ENCODE data around the gene KRT77.

DNA sequence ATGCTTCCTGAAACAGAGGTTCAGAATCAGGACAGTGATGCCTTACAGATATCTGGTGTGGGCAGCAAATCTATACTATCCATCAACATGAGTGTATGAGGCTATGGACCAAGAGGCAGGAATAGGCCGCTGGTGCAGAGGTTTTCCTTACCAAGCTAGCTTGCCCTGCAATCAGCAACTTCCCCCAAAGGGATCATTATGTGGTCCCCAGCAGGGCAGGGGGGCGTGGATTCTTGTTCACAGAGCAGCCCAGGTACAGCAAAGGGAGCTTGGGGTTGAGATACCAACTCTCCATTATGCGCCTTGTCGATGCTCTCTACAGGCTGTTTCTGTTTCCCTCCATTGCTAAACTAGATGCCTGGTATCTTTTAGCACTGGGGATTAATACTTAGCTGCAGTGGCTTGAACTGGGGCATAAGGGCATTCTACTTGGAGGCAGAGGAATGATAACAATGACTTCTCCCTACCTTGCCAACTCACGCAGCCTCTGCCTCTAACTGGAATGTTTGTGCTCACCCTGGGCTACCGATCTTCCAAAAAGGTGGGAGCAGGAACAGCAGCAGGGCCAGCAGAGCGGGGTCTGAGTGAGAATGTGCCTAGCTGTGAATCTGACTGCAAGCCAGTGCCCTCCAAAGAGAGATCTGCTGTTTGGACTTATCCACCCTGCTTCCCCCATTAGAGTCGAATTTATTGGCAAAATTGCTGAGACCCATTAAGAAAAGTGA lies 12.8 kb downstream of the KRT77 start:
- TF ChIP-seq, protein P1, sequence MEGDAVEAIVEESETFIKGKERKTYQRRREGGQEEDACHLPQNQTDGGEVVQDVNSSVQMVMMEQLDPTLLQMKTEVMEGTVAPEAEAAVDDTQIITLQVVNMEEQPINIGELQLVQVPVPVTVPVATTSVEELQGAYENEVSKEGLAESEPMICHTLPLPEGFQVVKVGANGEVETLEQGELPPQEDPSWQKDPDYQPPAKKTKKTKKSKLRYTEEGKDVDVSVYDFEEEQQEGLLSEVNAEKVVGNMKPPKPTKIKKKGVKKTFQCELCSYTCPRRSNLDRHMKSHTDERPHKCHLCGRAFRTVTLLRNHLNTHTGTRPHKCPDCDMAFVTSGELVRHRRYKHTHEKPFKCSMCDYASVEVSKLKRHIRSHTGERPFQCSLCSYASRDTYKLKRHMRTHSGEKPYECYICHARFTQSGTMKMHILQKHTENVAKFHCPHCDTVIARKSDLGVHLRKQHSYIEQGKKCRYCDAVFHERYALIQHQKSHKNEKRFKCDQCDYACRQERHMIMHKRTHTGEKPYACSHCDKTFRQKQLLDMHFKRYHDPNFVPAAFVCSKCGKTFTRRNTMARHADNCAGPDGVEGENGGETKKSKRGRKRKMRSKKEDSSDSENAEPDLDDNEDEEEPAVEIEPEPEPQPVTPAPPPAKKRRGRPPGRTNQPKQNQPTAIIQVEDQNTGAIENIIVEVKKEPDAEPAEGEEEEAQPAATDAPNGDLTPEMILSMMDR (conservative IDR thresholded peaks at IDR 0.05; ENCODE audit: low read depth in 2 of 2) = no peak
- no peak for TF ChIP-seq NANOG (IDR thresholded peaks at IDR 0.05; ENCODE audit: borderline replicate concordance)
- TF ChIP-seq POLR2AphosphoS5 (IDR thresholded peaks at IDR 0.05; ENCODE audit: low read depth) = no peak
- TF ChIP-seq, protein P2, sequence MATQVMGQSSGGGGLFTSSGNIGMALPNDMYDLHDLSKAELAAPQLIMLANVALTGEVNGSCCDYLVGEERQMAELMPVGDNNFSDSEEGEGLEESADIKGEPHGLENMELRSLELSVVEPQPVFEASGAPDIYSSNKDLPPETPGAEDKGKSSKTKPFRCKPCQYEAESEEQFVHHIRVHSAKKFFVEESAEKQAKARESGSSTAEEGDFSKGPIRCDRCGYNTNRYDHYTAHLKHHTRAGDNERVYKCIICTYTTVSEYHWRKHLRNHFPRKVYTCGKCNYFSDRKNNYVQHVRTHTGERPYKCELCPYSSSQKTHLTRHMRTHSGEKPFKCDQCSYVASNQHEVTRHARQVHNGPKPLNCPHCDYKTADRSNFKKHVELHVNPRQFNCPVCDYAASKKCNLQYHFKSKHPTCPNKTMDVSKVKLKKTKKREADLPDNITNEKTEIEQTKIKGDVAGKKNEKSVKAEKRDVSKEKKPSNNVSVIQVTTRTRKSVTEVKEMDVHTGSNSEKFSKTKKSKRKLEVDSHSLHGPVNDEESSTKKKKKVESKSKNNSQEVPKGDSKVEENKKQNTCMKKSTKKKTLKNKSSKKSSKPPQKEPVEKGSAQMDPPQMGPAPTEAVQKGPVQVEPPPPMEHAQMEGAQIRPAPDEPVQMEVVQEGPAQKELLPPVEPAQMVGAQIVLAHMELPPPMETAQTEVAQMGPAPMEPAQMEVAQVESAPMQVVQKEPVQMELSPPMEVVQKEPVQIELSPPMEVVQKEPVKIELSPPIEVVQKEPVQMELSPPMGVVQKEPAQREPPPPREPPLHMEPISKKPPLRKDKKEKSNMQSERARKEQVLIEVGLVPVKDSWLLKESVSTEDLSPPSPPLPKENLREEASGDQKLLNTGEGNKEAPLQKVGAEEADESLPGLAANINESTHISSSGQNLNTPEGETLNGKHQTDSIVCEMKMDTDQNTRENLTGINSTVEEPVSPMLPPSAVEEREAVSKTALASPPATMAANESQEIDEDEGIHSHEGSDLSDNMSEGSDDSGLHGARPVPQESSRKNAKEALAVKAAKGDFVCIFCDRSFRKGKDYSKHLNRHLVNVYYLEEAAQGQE (IDR thresholded peaks at IDR 0.05; ENCODE audit: unreplicated experiment) = no peak
- TF ChIP-seq, protein P3, sequence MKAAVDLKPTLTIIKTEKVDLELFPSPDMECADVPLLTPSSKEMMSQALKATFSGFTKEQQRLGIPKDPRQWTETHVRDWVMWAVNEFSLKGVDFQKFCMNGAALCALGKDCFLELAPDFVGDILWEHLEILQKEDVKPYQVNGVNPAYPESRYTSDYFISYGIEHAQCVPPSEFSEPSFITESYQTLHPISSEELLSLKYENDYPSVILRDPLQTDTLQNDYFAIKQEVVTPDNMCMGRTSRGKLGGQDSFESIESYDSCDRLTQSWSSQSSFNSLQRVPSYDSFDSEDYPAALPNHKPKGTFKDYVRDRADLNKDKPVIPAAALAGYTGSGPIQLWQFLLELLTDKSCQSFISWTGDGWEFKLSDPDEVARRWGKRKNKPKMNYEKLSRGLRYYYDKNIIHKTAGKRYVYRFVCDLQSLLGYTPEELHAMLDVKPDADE (IDR thresholded peaks at IDR 0.05) = no peak
- no peak for TF ChIP-seq EZH2 (IDR thresholded peaks at IDR 0.05; ENCODE audit: low read depth, unreplicated experiment)
- no peak for TF ChIP-seq CREB1 (CRISPR knock-in tag; IDR thresholded peaks at IDR 0.05; ENCODE audit: low read depth)
- no peak for TF ChIP-seq STAT1 (IDR thresholded peaks at IDR 0.05; ENCODE audit: unreplicated experiment)
- TF ChIP-seq EZH2phosphoT487 (IDR thresholded peaks at IDR 0.05; ENCODE audit: unreplicated experiment) = no peak

Data from GM23338 (cell line).